ENCODE measurements around the gene GPALPP1.
"Not testable (repeated sequence)": the region's sequence is repeated elsewhere in the genome, so short reads cannot be mapped to it uniquely, and the experiment has no call there.

Gene GPALPP1

DNA sequence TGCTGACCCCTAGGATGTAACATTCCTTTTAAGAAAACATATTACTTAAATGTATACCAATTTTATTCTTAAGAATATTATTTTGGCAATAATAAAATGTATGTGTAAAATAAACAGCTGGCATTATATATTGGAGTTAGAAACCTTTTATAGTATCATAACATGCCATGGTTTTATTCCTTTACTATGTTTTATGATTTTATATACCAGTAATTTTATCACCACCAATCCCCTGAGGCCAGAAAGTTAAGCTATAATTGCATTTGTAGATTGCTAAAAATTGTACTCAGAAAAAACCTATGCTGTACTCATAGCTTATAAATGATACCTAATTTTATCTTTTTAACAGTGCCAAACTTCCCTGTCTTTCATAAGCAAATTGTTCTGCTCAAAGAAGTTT, 17.9 kb downstream of the GPALPP1 start:
- no peak for DNase-seq

DNA sequence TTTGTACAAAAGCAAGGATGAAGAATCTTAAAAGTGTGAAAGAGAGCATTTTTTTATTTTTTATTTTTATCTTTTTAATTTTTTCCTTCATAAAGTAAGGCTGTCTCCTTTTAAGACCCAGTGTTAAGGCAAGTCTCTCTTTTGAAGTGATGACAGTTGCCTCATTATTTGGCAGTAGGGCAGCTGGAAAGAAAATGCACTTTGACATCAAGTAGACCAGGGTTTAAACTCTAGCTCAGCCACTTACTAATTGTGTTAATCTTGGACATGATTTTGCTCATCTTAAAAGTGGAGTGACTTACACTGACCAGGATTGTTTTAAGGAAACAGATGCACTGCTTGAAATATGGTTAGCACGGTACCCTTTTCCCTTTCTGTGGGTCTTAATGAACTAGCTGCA, 18.5 kb downstream of the GPALPP1 start:
- DNase-seq: no peak

GRCh38 chr13:45011198-45011597, 21.9 kb downstream of the GPALPP1 start:
- DNase-seq: no peak

DNA sequence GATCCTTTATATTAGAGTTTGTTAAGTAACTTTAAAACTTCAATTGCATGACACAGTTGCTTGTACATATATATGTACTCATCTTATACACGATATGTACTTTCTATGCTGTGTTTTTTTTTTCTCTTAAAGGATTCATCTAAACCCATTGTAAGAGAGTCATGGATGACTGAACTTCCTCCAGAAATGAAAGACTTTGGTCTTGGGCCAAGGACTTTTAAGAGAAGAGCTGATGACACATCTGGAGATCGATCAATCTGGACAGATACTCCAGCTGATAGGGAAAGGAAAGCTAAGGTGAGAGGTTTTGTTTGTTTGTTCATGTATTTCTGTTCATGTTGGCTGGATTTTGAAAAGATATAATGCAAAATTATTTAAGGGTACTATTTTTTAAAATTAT, 26.0 kb downstream of the GPALPP1 start:
- no peak for DNase-seq

DNA sequence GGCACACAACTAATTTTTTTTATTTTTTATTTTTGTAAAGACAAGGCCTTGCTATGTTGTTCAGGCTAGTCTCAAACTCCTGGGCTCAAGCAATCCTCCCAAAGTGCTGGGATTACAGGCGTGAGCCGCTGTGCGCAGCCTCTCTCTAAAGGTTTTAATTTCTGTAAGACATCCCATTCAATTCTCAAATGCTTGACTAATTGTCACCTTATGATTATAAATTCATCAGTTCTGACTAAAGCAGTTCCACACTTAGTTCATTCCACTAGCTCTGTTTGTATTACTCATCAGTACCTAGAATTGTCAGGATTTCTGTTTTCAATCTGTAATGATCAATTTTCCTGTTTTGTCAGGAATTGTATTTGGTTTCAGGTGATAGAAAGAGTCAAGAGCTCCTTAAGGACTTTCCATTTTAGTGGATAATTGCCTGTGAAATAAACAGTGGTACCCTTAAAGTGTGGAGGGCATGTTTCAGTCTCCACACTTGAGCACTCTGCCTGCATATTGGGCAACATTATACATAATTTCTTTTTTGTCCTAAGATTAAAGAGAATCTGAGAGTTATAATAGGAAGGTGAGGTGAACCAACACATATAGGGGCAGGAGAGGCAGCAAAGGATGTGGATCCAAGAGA, 27.6 kb downstream of the GPALPP1 start:
- no peak for DNase-seq

DNA sequence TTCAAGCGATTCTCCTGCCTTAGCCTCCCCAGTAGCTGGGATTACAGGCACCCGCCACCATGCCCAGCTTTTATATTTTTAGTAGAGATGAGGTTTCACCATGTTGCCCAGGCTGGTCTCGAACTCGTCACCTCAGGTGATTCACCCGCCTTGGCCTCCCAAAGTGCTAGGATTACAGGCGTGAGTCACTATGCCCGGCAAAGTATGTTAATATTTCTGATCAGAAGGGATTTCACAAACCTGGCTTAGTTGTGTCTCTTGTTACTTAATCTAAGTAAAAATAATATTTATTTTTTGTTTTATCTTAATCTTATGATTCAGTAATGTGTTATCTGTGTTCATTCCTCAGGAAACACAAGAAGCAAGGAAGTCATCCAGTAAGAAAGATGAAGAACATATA, 30.6 kb downstream of the GPALPP1 start:
- not testable (repeated sequence) for DNase-seq

GRCh38 chr13:45021250-45021649, 31.9 kb downstream of the GPALPP1 start:
- DNase-seq: no peak

- no peak for DNase-seq
Observed at GRCh38 chr13:45024847-45025246, 35.5 kb downstream of the GPALPP1 start.

DNA sequence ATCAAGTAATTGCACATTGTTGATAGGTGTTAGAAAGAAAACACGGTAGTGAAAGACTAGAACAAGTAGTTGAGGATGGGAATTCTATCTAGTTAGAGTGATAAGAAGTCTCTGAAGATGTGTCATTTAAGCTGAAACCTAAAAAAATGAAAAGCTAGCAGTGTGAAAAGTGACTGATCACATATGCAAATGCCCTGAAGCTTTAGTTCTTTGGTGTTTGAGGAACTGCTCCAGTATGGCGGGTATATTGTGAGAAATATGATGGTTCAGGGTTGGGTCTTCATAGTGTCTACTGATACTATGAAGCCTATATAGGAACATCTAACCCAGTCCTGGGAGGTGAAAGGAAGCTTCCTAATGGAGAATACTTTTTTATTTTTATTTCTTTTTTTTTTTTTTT, 45.0 kb downstream of the GPALPP1 start:
- no peak for DNase-seq

DNA sequence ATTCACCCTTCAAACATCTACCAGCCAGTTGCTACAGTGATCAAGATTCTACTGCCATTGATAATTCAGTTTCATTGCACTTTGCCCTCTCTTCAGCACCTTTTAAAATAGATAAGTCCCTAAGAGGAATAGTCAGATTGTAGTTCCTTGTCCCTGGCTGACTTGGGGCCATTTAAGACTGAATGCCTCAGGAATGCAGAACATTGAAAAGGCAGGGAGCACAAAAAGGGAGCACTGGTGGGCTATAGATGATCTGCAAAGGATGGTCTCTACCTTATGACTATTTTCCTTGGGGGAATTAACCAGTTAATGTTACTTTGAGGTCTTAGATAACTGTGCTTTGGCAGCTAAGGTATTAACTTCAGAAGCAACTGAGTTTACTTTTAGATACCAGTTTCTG, 46.9 kb downstream of the GPALPP1 start:
- DNase-seq: no peak

DNA sequence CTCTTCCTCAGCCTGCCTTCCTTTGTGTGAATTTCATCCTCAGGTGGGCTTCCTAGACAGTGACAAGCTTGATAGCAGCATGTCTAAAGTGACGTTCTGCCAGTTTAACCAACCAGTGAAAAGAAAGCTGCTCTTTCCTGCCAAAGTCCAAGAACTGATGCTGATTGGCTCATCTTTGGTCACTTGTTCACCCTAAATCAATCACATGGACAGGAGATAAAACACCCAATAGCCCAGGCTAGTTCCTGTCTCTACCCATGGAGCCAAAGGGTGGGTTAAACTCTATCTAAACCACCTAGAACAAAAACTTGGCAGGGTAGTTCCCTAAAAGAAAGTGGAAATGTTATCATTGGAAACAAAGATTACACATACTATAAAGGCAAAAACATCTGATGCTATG, 50.8 kb downstream of the GPALPP1 start:
- no peak for DNase-seq

DNA sequence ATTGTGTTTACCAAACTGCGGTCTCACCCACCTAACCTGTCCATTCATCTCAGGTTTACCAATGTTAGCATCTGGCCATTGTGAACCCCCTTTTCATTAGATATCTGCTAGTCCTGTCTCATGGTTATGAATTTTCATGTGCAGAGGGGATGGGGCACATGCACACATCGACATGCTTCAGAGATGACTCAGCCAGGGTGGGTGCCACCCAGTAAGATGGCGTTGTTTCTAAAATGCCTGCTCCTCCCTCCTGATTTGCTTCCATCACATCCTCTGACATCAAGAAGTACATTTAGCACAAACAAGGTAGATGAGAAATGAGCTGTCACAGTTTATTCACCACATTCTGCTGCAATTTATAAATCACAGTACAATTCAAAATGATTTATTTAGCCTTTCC, 51.3 kb downstream of the GPALPP1 start:
- DNase-seq: no peak

DNA sequence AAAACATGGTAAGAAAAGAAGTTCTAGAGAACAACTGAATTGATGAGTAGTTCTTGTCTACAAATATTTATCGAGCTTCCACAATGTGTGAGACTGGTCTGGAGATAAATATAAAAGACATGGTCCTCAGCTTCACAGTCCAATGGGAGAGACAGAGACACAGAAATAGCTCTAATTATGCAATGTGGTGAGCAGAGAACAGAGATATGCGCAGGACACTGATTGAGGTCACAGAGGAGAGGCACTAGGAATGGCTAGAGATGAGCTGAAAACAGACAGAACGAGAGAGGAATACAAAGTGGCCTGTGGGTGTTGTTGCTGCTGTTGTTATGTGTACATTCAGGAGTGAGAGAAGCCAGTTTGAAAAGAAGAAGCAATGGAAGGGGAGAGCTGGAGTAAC, 53.2 kb downstream of the GPALPP1 start:
- DNase-seq: no peak

DNA sequence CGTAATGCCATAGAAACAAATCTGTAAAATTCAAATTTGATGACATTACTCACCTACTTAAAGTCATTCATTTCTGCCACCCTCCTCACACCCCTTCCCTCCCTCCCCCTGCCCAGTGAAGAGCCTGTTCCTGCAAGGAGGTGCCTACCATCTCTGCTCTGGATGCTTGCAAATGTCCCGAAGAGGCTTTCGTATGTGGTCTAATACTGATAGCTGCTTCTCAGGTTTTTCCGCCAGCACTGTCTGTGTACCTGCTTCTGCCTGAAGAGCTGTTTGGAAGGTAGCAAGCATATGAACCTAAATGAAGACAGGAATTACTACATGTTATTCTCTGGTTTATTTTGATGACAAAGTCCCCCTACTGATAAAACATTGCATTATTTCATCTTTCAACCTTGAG, 57.1 kb downstream of the GPALPP1 start:
- no peak for DNase-seq

DNA sequence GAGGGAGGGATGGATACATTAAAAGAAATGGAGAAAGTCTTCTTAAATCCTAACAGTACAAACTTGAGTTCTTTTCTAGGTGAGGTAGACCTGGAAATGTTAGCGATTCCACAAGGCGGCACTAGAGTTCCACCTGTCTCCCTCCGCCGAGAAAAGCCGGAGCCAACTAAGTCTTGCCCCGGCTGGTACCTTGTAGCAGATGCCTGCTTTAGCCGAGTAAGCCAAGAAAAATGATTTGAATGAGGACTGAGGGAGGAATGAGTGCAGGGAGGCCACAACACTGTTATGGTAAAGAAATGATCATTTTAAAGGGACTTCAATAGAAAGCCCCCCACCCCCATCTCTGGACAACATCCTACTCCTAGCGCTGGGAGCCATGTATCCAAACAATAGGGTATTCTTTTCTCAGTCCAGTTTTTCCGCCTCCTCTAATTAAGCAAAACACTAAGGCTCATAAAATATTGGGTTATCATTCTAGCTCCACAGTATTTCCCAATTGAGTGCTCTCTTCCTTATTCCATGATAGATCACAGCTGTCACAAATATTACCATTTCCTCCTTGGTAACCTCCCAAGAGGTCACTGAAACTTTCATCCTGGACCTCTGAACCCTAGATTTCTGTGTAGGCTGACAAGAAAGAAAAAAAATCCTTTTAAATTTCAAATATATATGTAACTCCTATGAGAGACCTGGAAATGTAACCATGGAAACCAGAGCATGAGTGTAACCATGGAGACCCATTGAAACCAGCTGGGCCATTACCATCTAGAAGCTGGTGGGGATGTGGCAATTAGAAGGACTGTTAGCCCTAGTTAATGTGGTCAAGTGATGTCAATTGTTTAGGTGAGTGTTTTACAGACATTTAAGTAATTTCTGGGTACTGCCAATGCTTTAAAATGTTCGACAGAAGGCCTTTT, 58.3 kb downstream of the GPALPP1 start:
- peak; percentile 79 for DNase-seq

GRCh38 chr13:45048890-45049407, 59.6 kb downstream of the GPALPP1 start:
- DNase-seq: no peak

- no peak for DNase-seq
Observed at GRCh38 chr13:45049478-45049877, 60.1 kb downstream of the GPALPP1 start.

DNA sequence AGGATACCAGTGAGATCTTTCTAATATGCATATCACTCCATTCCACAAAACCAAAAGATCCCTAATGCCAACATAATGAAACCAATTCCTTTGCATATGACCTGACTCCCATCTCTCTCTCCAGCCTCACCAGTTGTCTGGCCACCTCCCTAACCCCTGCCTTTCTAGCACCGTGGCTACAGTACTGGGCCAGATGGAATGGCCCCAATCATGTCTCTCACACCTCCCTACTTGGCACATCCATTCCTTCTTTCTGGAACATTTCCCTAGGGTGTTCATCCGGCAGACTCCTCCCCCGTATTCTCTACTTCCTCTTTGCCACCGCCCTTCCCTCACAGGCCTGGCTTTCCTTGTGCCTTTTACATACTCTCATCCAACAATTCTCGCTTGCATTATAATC, 62.0 kb downstream of the GPALPP1 start:
- DNase-seq: no peak

- DNase-seq: peak; percentile 66
Observed at GRCh38 chr13:45055198-45055901, 66.0 kb downstream of the GPALPP1 start.

GRCh38 chr13:45055902-45056648, 66.7 kb downstream of the GPALPP1 start:
- DNase-seq: no peak

DNA sequence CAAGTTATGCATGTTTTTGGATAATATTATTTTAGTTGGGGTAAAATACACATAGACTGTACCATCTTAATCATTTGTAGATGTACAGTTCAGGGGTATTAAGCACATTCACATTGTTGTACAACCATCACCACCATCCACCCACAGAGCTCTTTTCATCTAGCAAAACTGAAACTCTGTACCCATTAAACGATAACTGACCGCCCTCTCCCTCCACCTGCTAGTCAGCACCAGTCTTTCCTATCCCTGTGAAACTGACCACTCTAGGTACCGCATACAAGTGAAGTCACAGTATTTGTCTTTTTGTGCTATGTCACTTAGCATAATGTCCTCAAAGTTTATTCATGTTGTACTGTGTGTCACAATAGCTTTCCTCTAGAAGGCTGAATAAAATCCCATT, 70.7 kb downstream of the GPALPP1 start:
- DNase-seq: no peak

DNA sequence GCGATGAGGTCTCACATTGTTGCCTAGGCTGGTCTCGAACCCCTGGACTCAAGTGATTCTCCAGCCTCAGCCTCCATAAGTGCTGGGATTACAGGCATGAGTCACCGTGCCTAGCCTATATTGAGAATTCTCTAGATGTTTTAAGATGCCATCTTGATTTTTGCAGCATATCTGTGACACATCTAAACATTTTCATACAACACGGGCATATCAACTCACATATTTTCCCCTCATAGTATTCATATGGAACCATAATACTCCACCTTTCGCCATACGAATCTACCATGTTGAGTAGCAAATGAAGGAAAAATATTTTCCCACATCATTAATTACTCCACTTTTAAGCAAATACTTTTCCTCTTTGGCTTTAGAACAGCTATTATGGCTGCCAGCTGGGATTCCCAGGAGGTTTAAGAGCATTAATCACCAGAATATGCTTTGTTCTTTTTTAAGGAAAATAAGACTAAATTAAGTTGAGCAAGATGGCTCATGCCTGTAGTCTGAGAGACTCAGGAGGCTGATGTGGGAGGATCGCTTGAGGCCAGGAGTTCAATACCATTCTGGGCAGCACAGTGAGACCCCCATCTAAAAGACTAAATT, 74.0 kb downstream of the GPALPP1 start:
- DNase-seq: no peak
